Upper lobe of left lung (tissue), 6 donors: ENCODE data around the gene CLHC1. TPM values are rescaled to one million over a fixed set of nuclear protein-coding genes. Genes with fewer than 3 reads are reported as not detected.
A peak's percentile ranks its signal among the peaks of the same experiment; 100 is the strongest.
"Not testable (repeated sequence)": the region's sequence is repeated elsewhere in the genome, so short reads cannot be mapped to it uniquely, and the experiment has no call there.

ENCODE experiments used
- ATAC-seq, 2 donors: fragments of 200-7000 bp; cut with Tn5 transposase; one replicate each; pipeline ENCODE4 v1.9.1; 2022; ENCODE audit warnings: mild to moderate bottlenecking in 2 of 2, moderate library complexity in 2 of 2; ENCODE audit not compliant: low FRiP score in 2 of 2
- DNase-seq, 2 donors: peaks; one replicate each; pipeline ENCODE4 v3.0.0-alpha.2; 2019 to 2020
- H3K27ac ChIP-seq, 4 donors: fragments of 200-600 bp; sonication (generic); one replicate each; pipeline ENCODE4 v1.5.1; 2016 to 2019
- H3K27me3 ChIP-seq, 4 donors: fragments of 200-600 bp; sonication (generic); one replicate each; pipeline ENCODE4 v1.5.1; 2017 to 2019
- H3K36me3 ChIP-seq, 4 donors: fragments of 200-600 bp; sonication (generic); one replicate each; pipeline ENCODE4 v1.5.1; 2016 to 2019
- H3K4me1 ChIP-seq, 4 donors: fragments of 200-600 bp; sonication (generic); one replicate each; pipeline ENCODE4 v1.5.1; 2018 to 2019
- H3K4me3 ChIP-seq, 4 donors: fragments of 200-600 bp; sonication (generic); one replicate each; pipeline ENCODE4 v1.5.1; 2017 to 2019; ENCODE audit warnings: mild to moderate bottlenecking in 2 of 4, moderate library complexity in 1 of 4
- H3K9me3 ChIP-seq, 4 donors: fragments of 200-600 bp; sonication (generic); one replicate each; pipeline ENCODE4 v1.5.1; 2018 to 2019
- EP300 ChIP-seq, 4 donors: sonication (generic); formaldehyde crosslinking; IDR thresholded peaks; one replicate each; pipeline ENCODE4 v1.5.1; 2017; ENCODE audit warnings: antibody characterized with exemption in 4 of 4, control low read depth in 2 of 4
- POLR2A ChIP-seq, 4 donors: fragments of 450-650 bp; IDR thresholded peaks; one replicate each; pipeline ENCODE4 v1.5.1; 2016 to 2017; ENCODE audit warnings: antibody characterized with exemption in 4 of 4, mild to moderate bottlenecking in 2 of 4
- POLR2AphosphoS5 ChIP-seq, 2 donors: sonication (generic); formaldehyde crosslinking; IDR thresholded peaks; one replicate each; pipeline ENCODE4 v1.5.1; 2017; ENCODE audit warnings: antibody characterized with exemption in 2 of 2
- WGBS, 2 donors: methylation state at CpG; one replicate each; pipeline ENCODE4 v1.1.5; 2017 to 2018; 5-methylcytosine and 5-hydroxymethylcytosine counted together
- total RNA-seq, 6 donors: library from RNA; depleted of rRNA in 4 of 6; stranded (reverse); fragments of >200 nt in 4 of 6; gene quantifications; one replicate each; pipeline versions ENCODE4 v1.1.0 to v1.2.1, GENCODE V29; 2016 to 2021
- TF ChIP-seq, protein P1 (sequence below), 6 experiments: fragments of 450-650 bp in 4 of 6; fragments of 200-600 bp in 2 of 6; sonication (generic) in 2 of 6; IDR thresholded peaks; one replicate each; pipeline ENCODE4 v1.5.1; 2016 to 2019; ENCODE audit warnings: antibody characterized with exemption in 6 of 6
- donor health status: DM: no; HTN: no; CAD: no; lungs with moderate emphysema.
- donor health status: DM: no; HTN: yes; CAD: no; lungs with severe emphysema.

The CLHC1 gene
- total RNA-seq, 6 donors from 2014 or later: 3.7 to 27.1 (median 11.9) TPM

DNA sequence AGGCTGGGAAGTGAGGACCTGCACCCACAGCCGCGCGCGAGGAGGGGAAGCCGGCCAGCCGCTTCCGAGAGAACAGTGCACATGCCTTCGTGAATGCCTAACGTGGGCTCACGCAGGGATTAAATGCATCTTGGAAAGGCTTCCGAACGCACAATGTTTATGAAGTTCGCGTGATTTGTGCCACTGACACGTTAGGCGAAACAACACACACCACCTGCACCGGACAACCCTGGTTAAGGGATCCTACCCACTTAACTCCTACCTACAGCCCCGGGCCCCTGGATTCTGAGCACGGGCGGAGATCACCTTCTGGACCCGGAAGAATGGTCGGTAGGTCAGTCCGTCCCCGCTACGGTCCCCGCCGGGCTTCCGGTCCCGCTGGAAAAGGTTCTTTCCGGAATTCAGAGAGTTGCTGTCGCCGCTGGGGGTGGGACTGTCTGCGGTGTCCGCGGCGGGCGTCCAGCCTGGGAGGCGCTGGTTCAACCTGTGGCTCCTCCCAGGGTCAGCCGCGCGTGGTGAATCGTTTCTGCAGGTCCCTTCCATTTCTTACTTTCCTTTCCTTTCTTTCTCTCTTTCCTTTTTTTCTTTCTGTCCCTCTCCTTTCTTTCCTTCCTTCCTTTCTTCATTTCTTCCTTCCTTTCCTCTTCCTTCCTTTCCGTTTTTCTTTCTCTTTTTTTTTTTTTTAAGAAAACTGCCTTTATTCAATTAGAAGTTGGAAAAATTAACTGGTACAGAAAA lies 37.0 kb upstream of the CLHC1 start, which contains the start of gene MTIF2:
Gene MTIF2, minus strand, starts transcription at position 325 of the 738 bp plus-strand sequence. CDS start 5,373 bp downstream, outside the sequence.
- H3K9me3 ChIP-seq: no peaks in the 10 kb centered on the region
- peak within 1 kb of the TSS; percentile 61 to 83 (median 70) for H3K4me3 ChIP-seq
- 0% methylated on average over 29 to 43 of the region's 43 CpGs for WGBS, 2 donors
- peaks cover 0 to 20% (median 11%) of the 10 kb centered on the region in 4 donors for H3K36me3 ChIP-seq
- ATAC-seq (peak; percentile 99 to 100), DNase-seq (peak; percentile 98 to 99)
- no peaks in the 10 kb centered on the region for H3K27me3 ChIP-seq
- TF ChIP-seq EP300 (IDR thresholded peaks at IDR 0.05) (peak in 1 of 4 donors; percentile 27), POLR2A (IDR thresholded peaks at IDR 0.05) (peak in 2 of 4 donors; percentile 70 to 74), POLR2AphosphoS5 (IDR thresholded peaks at IDR 0.05) (peak; percentile 84 to 89)
- TF ChIP-seq, protein P1, sequence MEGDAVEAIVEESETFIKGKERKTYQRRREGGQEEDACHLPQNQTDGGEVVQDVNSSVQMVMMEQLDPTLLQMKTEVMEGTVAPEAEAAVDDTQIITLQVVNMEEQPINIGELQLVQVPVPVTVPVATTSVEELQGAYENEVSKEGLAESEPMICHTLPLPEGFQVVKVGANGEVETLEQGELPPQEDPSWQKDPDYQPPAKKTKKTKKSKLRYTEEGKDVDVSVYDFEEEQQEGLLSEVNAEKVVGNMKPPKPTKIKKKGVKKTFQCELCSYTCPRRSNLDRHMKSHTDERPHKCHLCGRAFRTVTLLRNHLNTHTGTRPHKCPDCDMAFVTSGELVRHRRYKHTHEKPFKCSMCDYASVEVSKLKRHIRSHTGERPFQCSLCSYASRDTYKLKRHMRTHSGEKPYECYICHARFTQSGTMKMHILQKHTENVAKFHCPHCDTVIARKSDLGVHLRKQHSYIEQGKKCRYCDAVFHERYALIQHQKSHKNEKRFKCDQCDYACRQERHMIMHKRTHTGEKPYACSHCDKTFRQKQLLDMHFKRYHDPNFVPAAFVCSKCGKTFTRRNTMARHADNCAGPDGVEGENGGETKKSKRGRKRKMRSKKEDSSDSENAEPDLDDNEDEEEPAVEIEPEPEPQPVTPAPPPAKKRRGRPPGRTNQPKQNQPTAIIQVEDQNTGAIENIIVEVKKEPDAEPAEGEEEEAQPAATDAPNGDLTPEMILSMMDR (IDR thresholded peaks at IDR 0.05): peak in 4 of 6 experiments; percentile 15 to 23 (median 21)
- peaks cover 11 to 18% (median 14%) of the 10 kb centered on the region in 4 donors for H3K4me1 ChIP-seq
- peak within 1 kb of the TSS; percentile 87 to 93 (median 89) for H3K27ac ChIP-seq

DNA sequence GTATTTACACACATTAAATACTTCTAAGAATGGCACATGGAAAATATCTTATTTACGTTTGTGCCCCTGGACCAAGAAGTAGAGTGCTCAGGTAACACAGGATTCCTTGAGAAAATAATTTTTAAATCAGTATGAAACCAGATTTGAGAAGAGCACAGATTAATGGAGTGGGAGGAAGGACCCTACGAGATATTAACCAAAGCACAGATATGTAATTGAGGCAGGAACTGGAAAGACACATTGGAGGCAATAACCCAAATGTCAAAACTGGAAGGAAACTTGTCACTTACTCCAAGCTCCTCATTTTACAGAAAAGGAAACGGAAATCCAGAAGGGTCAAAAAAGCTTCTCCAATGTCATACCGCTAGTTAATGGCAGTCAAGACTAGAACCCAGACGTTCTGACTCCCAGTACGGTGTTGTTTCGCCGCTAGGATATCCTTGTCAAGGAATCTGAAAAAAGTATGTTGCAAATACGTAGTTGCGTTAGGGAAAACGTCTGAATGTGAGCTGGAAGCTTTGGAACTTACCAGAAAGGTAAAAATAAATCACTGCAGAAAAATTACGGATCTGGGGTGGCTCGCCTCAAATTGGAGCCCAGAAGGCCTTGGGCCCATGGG lies 36.3 kb upstream of the CLHC1 start:
- TF ChIP-seq, protein P1 (IDR thresholded peaks at IDR 0.05): peak in 1 of 6 experiments; percentile 10
- no peak for TF ChIP-seq POLR2A (IDR thresholded peaks at IDR 0.05)
- no peak for TF ChIP-seq POLR2AphosphoS5 (IDR thresholded peaks at IDR 0.05)
- no peak for TF ChIP-seq EP300 (IDR thresholded peaks at IDR 0.05)
- Histone ChIP-seq H3K27me3 (no peaks in the 10 kb centered on the region), H3K4me1 (peaks cover 11 to 18% (median 14%) of the 10 kb centered on the region in 4 donors), H3K36me3 (peaks cover 5 to 27% (median 16%) of the 10 kb centered on the region in 4 donors), H3K9me3 (no peaks in the 10 kb centered on the region), H3K27ac (peak overlapping the region; percentile 87 to 93 (median 89)), H3K4me3 (peak overlapping the region; percentile 61 to 83 (median 70))
- ATAC-seq (peak in 1 of 2 donors; percentile 1), DNase-seq (no peak)
- 17% methylated on average over 13 of the region's 13 CpGs for WGBS, 2 donors

DNA sequence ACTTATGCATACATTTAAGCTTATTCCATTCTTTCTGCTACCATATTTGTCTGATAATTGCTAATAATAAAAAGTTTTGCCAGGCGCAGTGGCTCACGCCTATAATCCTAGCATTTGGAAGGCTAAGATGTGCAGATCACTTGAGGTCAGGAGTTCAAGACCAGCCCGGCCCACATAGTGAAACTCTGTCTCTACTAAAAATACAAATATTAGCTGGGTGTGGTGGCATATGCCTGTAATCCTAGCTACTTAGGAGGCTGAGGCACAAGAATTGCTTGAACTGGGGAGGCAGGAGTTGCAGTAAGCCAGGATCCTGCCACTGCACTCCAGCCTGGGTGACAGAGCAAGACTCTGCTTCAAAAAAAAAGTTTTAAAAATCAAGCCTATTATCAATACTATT lies 27.5 kb upstream of the CLHC1 start:
- peaks cover 16 to 86% (median 44%) of the 10 kb centered on the region in 4 donors for H3K36me3 ChIP-seq
- not testable (repeated sequence) for DNase-seq
- WGBS, 2 donors: 94 to 95% methylated on average over 3 of the region's 3 CpGs

DNA sequence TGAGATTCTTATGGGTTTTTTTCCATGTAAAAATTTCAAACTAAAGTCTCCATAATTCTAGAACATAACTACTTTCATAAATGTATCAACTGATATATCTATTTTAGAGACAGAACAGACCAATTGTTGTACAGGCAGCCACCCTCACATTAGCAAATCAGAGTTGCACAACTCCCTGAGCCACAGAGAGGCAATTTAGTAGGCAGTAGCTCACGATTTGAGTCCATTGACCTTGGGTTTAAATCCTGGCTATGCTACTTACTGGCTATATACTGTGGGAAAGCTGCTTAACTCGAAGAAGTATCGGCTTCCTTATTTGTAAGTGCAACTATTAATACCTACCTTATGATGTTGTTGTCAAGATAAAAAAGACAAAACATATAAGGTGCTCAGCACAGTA lies 20.7 kb upstream of the CLHC1 start:
- ATAC-seq: no peak
- Histone ChIP-seq H3K27me3 (no peaks in the 10 kb centered on the region), H3K27ac (no peak overlapping the region), H3K36me3 (peaks cover 10 to 74% (median 24%) of the 10 kb centered on the region in 4 donors), H3K9me3 (no peaks in the 10 kb centered on the region), H3K4me1 (no peaks in the 10 kb centered on the region), H3K4me3 (no peak overlapping the region)
- 84 to 90% methylated on average over 3 of the region's 3 CpGs for WGBS, 2 donors
- TF ChIP-seq EP300 (IDR thresholded peaks at IDR 0.05) (no peak), POLR2AphosphoS5 (IDR thresholded peaks at IDR 0.05) (no peak), POLR2A (IDR thresholded peaks at IDR 0.05) (no peak)
- TF ChIP-seq, protein P1 (IDR thresholded peaks at IDR 0.05): no peak
- DNase-seq: no peak

More for the DNA sequence above, 27.5 kb upstream of the CLHC1 start:
- ATAC-seq, H3K4me3 ChIP-seq, H3K27ac ChIP-seq, H3K27me3 ChIP-seq, H3K4me1 ChIP-seq, H3K9me3 ChIP-seq: not testable (repeated sequence)

DNA sequence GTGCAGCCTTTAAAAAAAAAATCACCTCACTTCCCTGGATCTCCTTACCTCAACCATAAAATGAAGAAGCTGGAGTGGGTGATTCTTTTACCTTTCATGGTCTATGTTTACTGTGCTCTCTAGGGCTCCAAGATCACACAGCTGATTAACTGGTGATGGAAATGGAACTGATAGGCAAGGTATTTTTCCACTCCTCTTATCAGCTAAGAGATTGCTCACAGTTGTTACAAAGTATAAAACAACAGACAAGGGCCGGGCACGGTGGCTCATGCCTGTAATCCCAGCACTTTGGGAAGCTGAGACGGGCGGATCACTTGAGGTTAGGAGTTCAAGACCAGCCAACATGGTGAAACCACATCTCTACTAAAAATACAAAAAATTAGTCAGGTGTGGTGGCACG lies 14.9 kb upstream of the CLHC1 start:
- Histone ChIP-seq H3K9me3 (no peaks in the 10 kb centered on the region), H3K27ac (no peak overlapping the region), H3K36me3 (peaks cover 6 to 80% (median 27%) of the 10 kb centered on the region in 4 donors), H3K27me3 (no peaks in the 10 kb centered on the region), H3K4me1 (no peaks in the 10 kb centered on the region), H3K4me3 (no peak overlapping the region)
- TF ChIP-seq, protein P1 (IDR thresholded peaks at IDR 0.05): no peak
- TF ChIP-seq POLR2A (IDR thresholded peaks at IDR 0.05): no peak
- no peak for TF ChIP-seq EP300 (IDR thresholded peaks at IDR 0.05)
- no peak for TF ChIP-seq POLR2AphosphoS5 (IDR thresholded peaks at IDR 0.05)
- 92 to 93% methylated on average over 5 of the region's 5 CpGs for WGBS, 2 donors
- ATAC-seq: no peak
- DNase-seq: no peak
